K562 (cell line): ENCODE data around the gene GAB2. TPM values are rescaled to one million over a fixed set of nuclear protein-coding genes. Genes with fewer than 3 reads are reported as not detected.

Experiments
- CBX3 ChIP-seq, 2 experiments: IDR thresholded peaks; 1 replicate in 1 of 2; 2 replicates in 1 of 2; pipeline ENCODE4 v1.6.1; 2012; ENCODE audit warnings: inconsistent platforms in 2 of 2, low read length in 2 of 2, borderline replicate concordance in 1 of 2, control low read depth in 1 of 2
- EP300 ChIP-seq: IDR thresholded peaks from 2 replicates; pipeline ENCODE4 v1.6.1; 2012; ENCODE audit warnings: low read length, improper control_type of control experiment
- FOXM1 ChIP-seq, 2 experiments: fragments of 450-650 bp in 1 of 2; sonication (generic) in 1 of 2; formaldehyde crosslinking in 1 of 2; IDR thresholded peaks; 2 replicates each; pipeline versions ENCODE4 v1.6.1 to v1.9.0; 2017 to 2022; ENCODE audit warnings: low read depth in 2 of 2, mild to moderate bottlenecking in 2 of 2, missing genetic modification reagents in 1 of 2, moderate library complexity in 1 of 2
- HLTF ChIP-seq: fragments of 450-650 bp; IDR thresholded peaks from 2 replicates; pipeline ENCODE4 v1.6.1; 2016
- HNRNPUL1 ChIP-seq: fragments of 200-400 bp; formaldehyde crosslinking; IDR thresholded peaks from 2 replicates; pipeline ENCODE4 v1.6.1; 2017; ENCODE audit warnings: low read length
- NFATC3 ChIP-seq: fragments of 450-650 bp; IDR thresholded peaks from 2 replicates; pipeline ENCODE4 v1.6.1; 2017; ENCODE audit warnings: mild to moderate bottlenecking
- PHTF2 ChIP-seq: fragments of 250-450 bp; sonication (Bioruptor Pico); IDR thresholded peaks from 2 replicates; pipeline ENCODE4 v1.5.0; 2021; ENCODE audit warnings: mild to moderate bottlenecking
- RBM15 ChIP-seq: fragments of 200-400 bp; formaldehyde crosslinking; IDR thresholded peaks from 2 replicates; pipeline ENCODE4 v1.6.1; 2018; ENCODE audit warnings: mild to moderate bottlenecking, low read length, moderate library complexity; ENCODE audit not compliant: insufficient read depth
- SOX6 ChIP-seq: fragments of 450-650 bp; IDR thresholded peaks from 2 replicates; pipeline ENCODE4 v1.6.1; 2014; ENCODE audit warnings: mild to moderate bottlenecking
- TCF7 ChIP-seq: sonication (generic); IDR thresholded peaks from 2 replicates; pipeline ENCODE4 v1.6.1; 2016; ENCODE audit warnings: antibody characterized with exemption, borderline replicate concordance
- ZC3H11A ChIP-seq: IDR thresholded peaks from 2 replicates; pipeline ENCODE4 v1.6.1; 2012; ENCODE audit warnings: low read depth, low read length, improper control_type of control experiment
- ZFP1 ChIP-seq: fragments of 450-650 bp; formaldehyde crosslinking; IDR thresholded peaks from 2 replicates; pipeline ENCODE4 v1.4.0; 2020; ENCODE audit warnings: mild to moderate bottlenecking, mixed read lengths
- polyA plus RNA-seq, 8 experiments: library from polyadenylated mRNA; depleted of rRNA in 4 of 8; stranded (reverse) in 5 of 8; unstranded in 3 of 8; fragments of >200 nt; fragmentation: Nextera tagmentation in 2 of 8; fragmentation: Illumina TruSeq in 1 of 8; extraction: Ambion mirVana in 2 of 8; extraction: Trizol in 1 of 8; gene quantifications; 2 replicates each; pipeline versions ENCODE4 v1.2.1 to v1.2.3, GENCODE V29; 2011 to 2014; ENCODE audit warnings: inconsistent platforms in 1 of 8, missing spikeins in 1 of 8
- total RNA-seq, 7 experiments: library from RNA; depleted of rRNA in 6 of 7; stranded (reverse); fragments of >200 nt in 6 of 7; fragmentation: Illumina TruSeq in 2 of 7; extraction: Trizol in 2 of 7; gene quantifications; 2 replicates each; pipeline versions ENCODE4 v1.2.1 to v1.2.3, GENCODE V29; 2011 to 2021; ENCODE audit warnings: low replicate concordance in 1 of 7
- TF ChIP-seq, protein P1 (sequence below): fragments of 450-650 bp; formaldehyde crosslinking; IDR thresholded peaks from 2 replicates; pipeline ENCODE4 v1.4.0; 2020; ENCODE audit warnings: mild to moderate bottlenecking, moderate library complexity
- TF ChIP-seq, protein P2 (sequence below): fragments of 250-450 bp; sonication (Bioruptor Pico); IDR thresholded peaks from 2 replicates; pipeline ENCODE4 v1.4.0; 2020; ENCODE audit warnings: mild to moderate bottlenecking, moderate library complexity, borderline replicate concordance
- TF ChIP-seq, protein P3 (sequence below): fragments of 450-650 bp; formaldehyde crosslinking; IDR thresholded peaks from 2 replicates; pipeline ENCODE4 v1.4.0; 2022; ENCODE audit warnings: missing genetic modification characterization
- TF ChIP-seq, protein P4 (sequence below): fragments of 250-450 bp; sonication (Bioruptor Pico); IDR thresholded peaks from 2 replicates; pipeline ENCODE4 v1.8.0; 2021; ENCODE audit warnings: mild to moderate bottlenecking, moderate library complexity
- TF ChIP-seq, protein P5 (sequence below): fragments of 250-450 bp; sonication (Bioruptor Pico); IDR thresholded peaks from 2 replicates; pipeline ENCODE4 v1.5.1; 2021; ENCODE audit warnings: mild to moderate bottlenecking

GAB2 gene
- total and polyA plus RNA-seq, 9 of the 15 experiments (the other 6 are each of a cell fraction or from before 2014, with no cell fraction given): 2.3 to 35.2 (median 16.1) TPM

DNA sequence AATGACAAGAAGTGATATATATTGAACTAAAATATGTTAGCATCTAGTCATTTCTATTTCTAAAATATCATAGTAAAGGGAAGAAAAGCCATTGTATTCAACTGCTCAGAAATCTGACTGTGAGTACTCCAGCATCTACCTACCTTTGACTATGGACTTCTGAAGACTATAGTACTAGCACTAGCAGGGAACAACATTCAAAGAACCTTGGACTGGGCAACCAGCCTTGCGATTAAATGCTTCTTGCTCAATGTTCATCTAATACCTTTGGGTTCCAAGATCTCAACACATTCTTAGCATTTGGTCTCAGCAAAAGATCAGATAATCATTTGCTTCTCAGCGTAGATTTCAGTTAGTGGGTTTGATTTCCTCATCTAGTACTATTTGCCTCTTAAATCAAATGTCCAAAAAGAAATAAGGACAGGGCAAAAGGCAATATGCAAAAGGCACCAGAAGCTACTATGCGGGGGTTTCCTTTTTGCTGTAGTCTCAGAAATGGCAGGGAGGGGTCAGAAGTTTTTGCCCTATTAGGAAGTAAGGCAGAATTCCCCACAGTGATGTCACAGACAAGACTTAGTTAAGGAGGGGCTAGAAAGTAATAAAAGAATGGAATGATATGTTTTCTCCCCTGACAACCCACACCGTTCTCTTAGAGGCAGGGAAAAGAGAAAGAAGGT lies 80.6 kb downstream of the GAB2 start (continued):
- TF ChIP-seq, protein P1, sequence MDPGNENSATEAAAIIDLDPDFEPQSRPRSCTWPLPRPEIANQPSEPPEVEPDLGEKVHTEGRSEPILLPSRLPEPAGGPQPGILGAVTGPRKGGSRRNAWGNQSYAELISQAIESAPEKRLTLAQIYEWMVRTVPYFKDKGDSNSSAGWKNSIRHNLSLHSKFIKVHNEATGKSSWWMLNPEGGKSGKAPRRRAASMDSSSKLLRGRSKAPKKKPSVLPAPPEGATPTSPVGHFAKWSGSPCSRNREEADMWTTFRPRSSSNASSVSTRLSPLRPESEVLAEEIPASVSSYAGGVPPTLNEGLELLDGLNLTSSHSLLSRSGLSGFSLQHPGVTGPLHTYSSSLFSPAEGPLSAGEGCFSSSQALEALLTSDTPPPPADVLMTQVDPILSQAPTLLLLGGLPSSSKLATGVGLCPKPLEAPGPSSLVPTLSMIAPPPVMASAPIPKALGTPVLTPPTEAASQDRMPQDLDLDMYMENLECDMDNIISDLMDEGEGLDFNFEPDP (CRISPR knock-in tag): no peak
- TF ChIP-seq FOXM1 (IDR thresholded peaks at IDR 0.05; ENCODE audit: low read depth) (no peak), FOXM1 (CRISPR knock-in tag; IDR thresholded peaks at IDR 0.05; ENCODE audit: low read depth) (no peak), ZFP1 (CRISPR knock-in tag) (no peak), HLTF (no peak), CBX3 (IDR thresholded peaks at IDR 0.05; ENCODE audit: borderline replicate concordance in 1 of 2, low read length in 2 of 2) (no peak), PHTF2 (no peak), RBM15 (no peak), SOX6 (no peak), EP300 (0 out of 2 replicates have a peak, but pooled peaks have one; percentile 17), ZC3H11A (no peak), TCF7 (no peak), NFATC3 (no peak), HNRNPUL1 (no peak)
- TF ChIP-seq, protein P2, sequence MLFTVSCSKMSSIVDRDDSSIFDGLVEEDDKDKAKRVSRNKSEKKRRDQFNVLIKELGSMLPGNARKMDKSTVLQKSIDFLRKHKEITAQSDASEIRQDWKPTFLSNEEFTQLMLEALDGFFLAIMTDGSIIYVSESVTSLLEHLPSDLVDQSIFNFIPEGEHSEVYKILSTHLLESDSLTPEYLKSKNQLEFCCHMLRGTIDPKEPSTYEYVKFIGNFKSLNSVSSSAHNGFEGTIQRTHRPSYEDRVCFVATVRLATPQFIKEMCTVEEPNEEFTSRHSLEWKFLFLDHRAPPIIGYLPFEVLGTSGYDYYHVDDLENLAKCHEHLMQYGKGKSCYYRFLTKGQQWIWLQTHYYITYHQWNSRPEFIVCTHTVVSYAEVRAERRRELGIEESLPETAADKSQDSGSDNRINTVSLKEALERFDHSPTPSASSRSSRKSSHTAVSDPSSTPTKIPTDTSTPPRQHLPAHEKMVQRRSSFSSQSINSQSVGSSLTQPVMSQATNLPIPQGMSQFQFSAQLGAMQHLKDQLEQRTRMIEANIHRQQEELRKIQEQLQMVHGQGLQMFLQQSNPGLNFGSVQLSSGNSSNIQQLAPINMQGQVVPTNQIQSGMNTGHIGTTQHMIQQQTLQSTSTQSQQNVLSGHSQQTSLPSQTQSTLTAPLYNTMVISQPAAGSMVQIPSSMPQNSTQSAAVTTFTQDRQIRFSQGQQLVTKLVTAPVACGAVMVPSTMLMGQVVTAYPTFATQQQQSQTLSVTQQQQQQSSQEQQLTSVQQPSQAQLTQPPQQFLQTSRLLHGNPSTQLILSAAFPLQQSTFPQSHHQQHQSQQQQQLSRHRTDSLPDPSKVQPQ: no peak
- TF ChIP-seq, protein P3, sequence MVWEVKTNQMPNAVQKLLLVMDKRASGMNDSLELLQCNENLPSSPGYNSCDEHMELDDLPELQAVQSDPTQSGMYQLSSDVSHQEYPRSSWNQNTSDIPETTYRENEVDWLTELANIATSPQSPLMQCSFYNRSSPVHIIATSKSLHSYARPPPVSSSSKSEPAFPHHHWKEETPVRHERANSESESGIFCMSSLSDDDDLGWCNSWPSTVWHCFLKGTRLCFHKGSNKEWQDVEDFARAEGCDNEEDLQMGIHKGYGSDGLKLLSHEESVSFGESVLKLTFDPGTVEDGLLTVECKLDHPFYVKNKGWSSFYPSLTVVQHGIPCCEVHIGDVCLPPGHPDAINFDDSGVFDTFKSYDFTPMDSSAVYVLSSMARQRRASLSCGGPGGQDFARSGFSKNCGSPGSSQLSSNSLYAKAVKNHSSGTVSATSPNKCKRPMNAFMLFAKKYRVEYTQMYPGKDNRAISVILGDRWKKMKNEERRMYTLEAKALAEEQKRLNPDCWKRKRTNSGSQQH (CRISPR knock-in tag): no peak
- TF ChIP-seq, protein P4, sequence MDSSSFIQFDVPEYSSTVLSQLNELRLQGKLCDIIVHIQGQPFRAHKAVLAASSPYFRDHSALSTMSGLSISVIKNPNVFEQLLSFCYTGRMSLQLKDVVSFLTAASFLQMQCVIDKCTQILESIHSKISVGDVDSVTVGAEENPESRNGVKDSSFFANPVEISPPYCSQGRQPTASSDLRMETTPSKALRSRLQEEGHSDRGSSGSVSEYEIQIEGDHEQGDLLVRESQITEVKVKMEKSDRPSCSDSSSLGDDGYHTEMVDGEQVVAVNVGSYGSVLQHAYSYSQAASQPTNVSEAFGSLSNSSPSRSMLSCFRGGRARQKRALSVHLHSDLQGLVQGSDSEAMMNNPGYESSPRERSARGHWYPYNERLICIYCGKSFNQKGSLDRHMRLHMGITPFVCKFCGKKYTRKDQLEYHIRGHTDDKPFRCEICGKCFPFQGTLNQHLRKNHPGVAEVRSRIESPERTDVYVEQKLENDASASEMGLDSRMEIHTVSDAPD (CRISPR knock-in tag): no peak
- TF ChIP-seq, protein P5, sequence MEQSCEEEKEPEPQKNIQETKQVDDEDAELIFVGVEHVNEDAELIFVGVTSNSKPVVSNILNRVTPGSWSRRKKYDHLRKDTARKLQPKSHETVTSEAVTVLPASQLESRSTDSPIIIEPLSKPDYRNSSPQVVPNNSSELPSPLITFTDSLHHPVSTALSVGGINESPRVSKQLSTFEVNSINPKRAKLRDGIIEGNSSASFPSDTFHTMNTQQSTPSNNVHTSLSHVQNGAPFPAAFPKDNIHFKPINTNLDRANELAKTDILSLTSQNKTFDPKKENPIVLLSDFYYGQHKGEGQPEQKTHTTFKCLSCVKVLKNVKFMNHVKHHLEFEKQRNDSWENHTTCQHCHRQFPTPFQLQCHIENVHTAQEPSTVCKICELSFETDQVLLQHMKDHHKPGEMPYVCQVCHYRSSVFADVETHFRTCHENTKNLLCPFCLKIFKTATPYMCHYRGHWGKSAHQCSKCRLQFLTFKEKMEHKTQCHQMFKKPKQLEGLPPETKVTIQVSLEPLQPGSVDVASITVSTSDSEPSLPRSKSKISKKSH (CRISPR knock-in tag): no peak
